Fibroblast of the aortic adventitia (primary cell): ENCODE measurements around the gene NOP53. TPM values are rescaled to one million over a fixed set of nuclear protein-coding genes. Genes with fewer than 3 reads are reported as not detected.

Experiments used
- DNase-seq: peaks from one replicate; pipeline ENCODE4 v3.0.0-alpha.2; 2010; ENCODE audit warnings: low read depth
- H3K4me3 ChIP-seq: 2 replicates; pipeline ENCODE4 v1.5.1; 2011; ENCODE audit warnings: low read depth, mild to moderate bottlenecking, control low read depth, low read length, moderate library complexity
- small RNA-seq: library from RNA; depleted of rRNA; stranded (forward); fragments of <200 nt; gene quantifications from one replicate; pipeline ENCODE3, GENCODE V24; 2012
- total RNA-seq: library from RNA; depleted of rRNA; stranded (reverse); fragments of >200 nt; gene quantifications from 2 replicates; pipeline ENCODE4 v1.2.3, GENCODE V29; 2012; ENCODE audit warnings: low replicate concordance
- TF ChIP-seq, protein P1 (sequence below): IDR thresholded peaks from 2 replicates; pipeline ENCODE4 v1.5.1; 2011; ENCODE audit warnings: mild to moderate bottlenecking, low read length, control low read depth, inconsistent platforms; ENCODE audit not compliant: insufficient read depth

The NOP53 gene
- total RNA-seq, 1 donor = 105 TPM

DNA sequence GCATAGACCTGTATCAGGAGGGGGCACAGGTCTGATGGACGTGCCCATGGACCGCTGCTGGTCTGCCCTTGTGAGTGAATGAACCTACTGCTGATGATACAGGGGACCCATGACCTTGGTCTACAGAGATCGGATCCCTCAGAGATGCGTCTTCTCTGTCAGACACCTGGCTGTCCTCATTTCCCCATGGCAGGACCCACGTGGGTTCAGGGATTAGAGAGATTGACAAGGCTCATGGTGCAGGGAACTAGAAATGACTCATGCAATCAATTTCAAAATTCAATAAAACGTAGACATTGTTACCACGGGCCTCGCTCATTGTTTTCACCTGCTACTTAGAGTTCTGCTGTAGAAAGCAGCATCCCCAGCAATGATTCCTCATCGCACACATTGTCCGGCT is 60.0 kb downstream of the NOP53 start:
- DNase-seq = no peak
- H3K4me3 ChIP-seq = no peak overlapping the region
- TF ChIP-seq, protein P1, sequence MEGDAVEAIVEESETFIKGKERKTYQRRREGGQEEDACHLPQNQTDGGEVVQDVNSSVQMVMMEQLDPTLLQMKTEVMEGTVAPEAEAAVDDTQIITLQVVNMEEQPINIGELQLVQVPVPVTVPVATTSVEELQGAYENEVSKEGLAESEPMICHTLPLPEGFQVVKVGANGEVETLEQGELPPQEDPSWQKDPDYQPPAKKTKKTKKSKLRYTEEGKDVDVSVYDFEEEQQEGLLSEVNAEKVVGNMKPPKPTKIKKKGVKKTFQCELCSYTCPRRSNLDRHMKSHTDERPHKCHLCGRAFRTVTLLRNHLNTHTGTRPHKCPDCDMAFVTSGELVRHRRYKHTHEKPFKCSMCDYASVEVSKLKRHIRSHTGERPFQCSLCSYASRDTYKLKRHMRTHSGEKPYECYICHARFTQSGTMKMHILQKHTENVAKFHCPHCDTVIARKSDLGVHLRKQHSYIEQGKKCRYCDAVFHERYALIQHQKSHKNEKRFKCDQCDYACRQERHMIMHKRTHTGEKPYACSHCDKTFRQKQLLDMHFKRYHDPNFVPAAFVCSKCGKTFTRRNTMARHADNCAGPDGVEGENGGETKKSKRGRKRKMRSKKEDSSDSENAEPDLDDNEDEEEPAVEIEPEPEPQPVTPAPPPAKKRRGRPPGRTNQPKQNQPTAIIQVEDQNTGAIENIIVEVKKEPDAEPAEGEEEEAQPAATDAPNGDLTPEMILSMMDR = no peak

GRCh38 chr19:47806435-47806834 is 61.1 kb downstream of the NOP53 start:
- TF ChIP-seq, protein P1 = no peak

More at GRCh38 chr19:47806435-47806834, 61.1 kb downstream of the NOP53 start:
- DNase-seq = no peak
- no peak overlapping the region for H3K4me3 ChIP-seq

Small RNA genes within 50 kb of the gene (small RNA-seq; reads per million reads assigned to genes)
- gene AC008745.1 (not detected), gene SNORD23 (not detected)

Other genes starting within 250 kb of the NOP53 start
- gene NAPA, start 230.5 kb upstream of the NOP53 start, total RNA-seq = 63.4 and 66.0 TPM in 2 replicates
- 0.27 and 0.41 TPM in 2 replicates for gene ZNF541, start 172.4 kb upstream of the NOP53 start, total RNA-seq
- 1.1 and 8.5 TPM in 2 replicates for gene BICRA, start 136.4 kb upstream of the NOP53 start, total RNA-seq
- gene EHD2, start 32.1 kb upstream of the NOP53 start, total RNA-seq = 70.4 and 110 TPM in 2 replicates
- 62.9 and 154 TPM in 2 replicates for gene SELENOW, start 33.2 kb downstream of the NOP53 start, total RNA-seq
- gene TPRX1, start 59.0 kb downstream of the NOP53 start, total RNA-seq = not detected in 2 replicates
- not detected in 2 replicates for gene CRX, start 76.4 kb downstream of the NOP53 start, total RNA-seq
- not detected in 2 replicates for gene TPRX2, start 113.7 kb downstream of the NOP53 start, total RNA-seq
- not detected in 2 replicates for gene SULT2A1, start 140.8 kb downstream of the NOP53 start, total RNA-seq
- gene BSPH1, start 246.6 kb downstream of the NOP53 start, total RNA-seq = not detected in 2 replicates
- gene ELSPBP1, start 249.1 kb downstream of the NOP53 start, total RNA-seq = not detected in 2 replicates